ENCODE results near the gene ABHD12. TPM values are rescaled to one million over a fixed set of nuclear protein-coding genes. Genes with fewer than 3 reads are reported as not detected.
A peak's percentile ranks its signal among the peaks of the same experiment; 100 is the strongest.

ABHD12 gene
- total and polyA plus RNA-seq, 4 experiments from 2014 or later = 25.9 to 30.9 (median 29.6) TPM

DNA sequence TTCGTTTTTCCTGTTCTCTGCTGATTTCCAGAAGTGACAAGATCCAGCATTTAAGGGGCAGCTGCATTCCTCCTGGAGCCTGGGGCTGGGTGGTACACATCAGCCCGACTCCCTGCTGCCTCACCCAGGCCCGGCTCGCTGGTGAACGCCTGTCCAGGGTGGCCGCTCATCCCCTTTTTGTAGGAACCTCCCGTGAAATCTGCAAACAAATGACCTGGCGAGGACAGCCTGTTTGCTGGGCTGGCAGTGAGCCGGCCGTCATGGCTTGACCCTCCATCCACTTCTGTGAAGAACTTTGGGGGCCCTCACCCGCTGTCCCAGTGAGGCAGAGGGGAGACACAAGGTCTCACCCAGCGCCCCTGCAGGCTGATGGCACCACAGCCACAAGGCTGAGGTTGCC is 103.7 kb downstream of the ABHD12 start:
- peaks cover 0 to 3% (median under 1%) of the 10 kb centered on the region in 4 donors for H3K4me1 Mint-ChIP-seq
- peak in 1 of 5 donors; percentile 11 for DNase-seq
- Histone ChIP-seq H3K4me1 (ENCODE audit: insufficient read depth, low read length) (no peaks in the 10 kb centered on the region), H3K4me3 (ENCODE audit: low read length in 2 of 2) (no peak overlapping the region), H3K27ac (ENCODE audit: low read depth, low read length) (no peak overlapping the region), H3K9me3 (ENCODE audit: control insufficient read depth in 1 of 2, low read length in 2 of 2) (no peaks in the 10 kb centered on the region), H3K27me3 (ENCODE audit: insufficient read depth, low read length) (no peaks in the 10 kb centered on the region), H3K36me3 (ENCODE audit: insufficient read depth, low read length) (peaks cover 16% of the 10 kb centered on the region)
- POLR2A ChIA-PET (ENCODE audit: partially characterized antibody) = no interaction called here
- no peaks in the 10 kb centered on the region for H3K9me3 Mint-ChIP-seq
- CTCF ChIA-PET (ENCODE audit: partially characterized antibody) = no interaction called here
- peak overlapping the region in 1 of 7 donors; percentile 36 for H3K27ac Mint-ChIP-seq
- no peak overlapping the region for H3K4me3 Mint-ChIP-seq
- intact Hi-C loops (cut with micrococcal nuclease) = no loop called here
- peaks cover 14 to 56% of the 10 kb centered on the region in 2 donors for H3K36me3 Mint-ChIP-seq
- no peaks in the 10 kb centered on the region for H3K27me3 Mint-ChIP-seq

DNA sequence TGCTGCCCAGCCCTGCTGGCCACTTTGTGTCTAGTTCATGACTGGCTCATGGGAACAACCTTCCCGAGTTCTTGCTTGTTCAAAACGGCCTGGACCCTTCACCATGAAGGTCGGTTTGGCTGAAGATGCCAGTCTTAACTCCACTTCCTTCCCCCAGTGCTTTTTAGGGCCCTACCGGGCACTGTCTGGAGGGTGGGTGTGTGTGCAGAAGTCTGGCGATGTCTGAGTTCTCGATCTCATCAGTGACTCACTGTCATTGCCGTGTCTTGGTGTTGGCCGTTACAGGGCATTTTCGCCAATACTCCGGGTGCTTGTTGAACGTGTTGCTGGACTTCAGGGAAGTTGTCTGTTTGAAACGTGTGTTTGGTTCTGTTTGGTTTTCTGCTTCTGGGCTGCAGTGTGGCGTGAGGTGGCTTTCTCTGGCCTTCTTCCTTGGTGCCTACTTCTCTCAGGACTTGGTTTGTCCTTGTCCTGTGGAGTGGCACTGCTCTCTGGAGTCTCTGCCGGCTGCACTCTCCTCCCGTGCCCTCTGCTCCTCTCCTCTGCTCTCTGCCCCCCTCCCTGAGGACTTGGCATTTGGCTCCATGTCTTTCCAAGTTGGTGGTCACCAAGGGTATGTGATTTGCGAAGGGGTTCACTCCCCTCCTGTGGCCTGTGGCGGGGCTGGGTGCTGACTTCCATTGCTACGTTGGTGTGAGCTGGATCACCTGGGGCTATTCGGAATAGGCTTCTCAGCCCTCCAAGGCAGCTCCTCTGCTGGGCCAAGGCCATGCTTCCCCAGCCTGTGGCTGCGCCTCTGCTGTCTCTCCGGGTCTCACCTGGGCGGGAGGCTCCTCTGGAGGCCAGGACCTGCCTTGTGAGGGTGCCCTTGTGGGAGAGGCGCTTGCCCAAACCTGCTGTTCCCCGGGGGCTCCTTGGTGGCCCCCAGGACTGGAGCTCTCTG is 104.5 kb downstream of the ABHD12 start:
- Mint-ChIP-seq H3K4me3 (no peak overlapping the region), H3K4me1 (peaks cover 0 to 3% (median 2%) of the 10 kb centered on the region in 4 donors), H3K27ac (peak overlapping the region in 3 of 7 donors; percentile 9 to 49 (median 35)), H3K27me3 (no peaks in the 10 kb centered on the region), H3K9me3 (no peaks in the 10 kb centered on the region), H3K36me3 (peaks cover 14 to 50% of the 10 kb centered on the region in 2 donors)
- Histone ChIP-seq H3K27me3 (ENCODE audit: insufficient read depth, low read length) (no peaks in the 10 kb centered on the region), H3K4me1 (ENCODE audit: insufficient read depth, low read length) (no peaks in the 10 kb centered on the region), H3K27ac (ENCODE audit: low read depth, low read length) (no peak overlapping the region), H3K4me3 (ENCODE audit: low read length in 2 of 2) (no peak overlapping the region), H3K9me3 (ENCODE audit: control insufficient read depth in 1 of 2, low read length in 2 of 2) (no peaks in the 10 kb centered on the region), H3K36me3 (ENCODE audit: insufficient read depth, low read length) (peaks cover 18% of the 10 kb centered on the region)
- CTCF ChIA-PET (ENCODE audit: partially characterized antibody) = interaction anchor here (1.0 kb wide), 1 partner anchor 10 kb away, joined by 3 read pairs; no protein-coding TSS in a partner anchor
- intact Hi-C loops (cut with micrococcal nuclease) = no loop called here
- peak in 1 of 5 donors; percentile 24 for DNase-seq
- POLR2A ChIA-PET (ENCODE audit: partially characterized antibody) = no interaction called here

DNA sequence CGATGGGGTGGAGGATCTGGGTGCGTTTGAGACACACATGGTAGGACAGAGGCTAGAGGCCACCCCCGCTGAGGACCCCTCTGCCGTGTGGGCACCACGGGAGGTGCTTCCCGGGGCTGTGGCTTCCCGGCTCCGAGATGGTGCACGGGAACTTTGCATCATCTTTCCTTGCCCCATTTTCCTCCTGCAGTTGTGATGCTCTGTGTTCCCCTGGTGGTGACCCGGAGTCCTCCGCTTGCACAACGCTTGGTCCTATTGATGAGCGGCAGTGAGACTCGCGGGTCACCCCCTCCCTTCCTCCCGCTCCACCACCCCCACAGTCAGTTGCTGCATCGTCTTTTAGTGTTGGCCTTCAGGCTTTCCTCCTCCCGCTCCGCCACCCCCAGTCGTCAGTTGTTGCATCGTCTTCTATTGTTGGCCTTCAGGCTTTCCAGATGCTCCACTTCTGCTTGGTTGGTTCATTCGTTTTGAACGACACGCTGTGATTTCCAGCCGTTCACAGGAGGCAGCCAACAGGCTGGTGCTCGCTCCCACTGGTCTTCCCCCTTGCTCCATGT is 105.5 kb downstream of the ABHD12 start:
- H3K36me3 ChIP-seq (ENCODE audit: insufficient read depth, low read length) = peaks cover 21% of the 10 kb centered on the region
- POLR2A ChIA-PET (ENCODE audit: partially characterized antibody) = no interaction called here
- Mint-ChIP-seq H3K4me3 (no peak overlapping the region), H3K27me3 (no peaks in the 10 kb centered on the region), H3K36me3 (peaks cover 14 to 53% of the 10 kb centered on the region in 2 donors), H3K4me1 (peaks cover 0 to 3% (median 2%) of the 10 kb centered on the region in 4 donors), H3K27ac (peak overlapping the region in 3 of 7 donors; percentile 9 to 56 (median 29)), H3K9me3 (no peaks in the 10 kb centered on the region)
- intact Hi-C loops (cut with micrococcal nuclease) = no loop called here
- no peaks in the 10 kb centered on the region for H3K27me3 ChIP-seq (ENCODE audit: insufficient read depth, low read length)
- H3K9me3 ChIP-seq (ENCODE audit: control insufficient read depth in 1 of 2, low read length in 2 of 2) = no peaks in the 10 kb centered on the region
- DNase-seq = peak in 1 of 5 donors; percentile 13
- CTCF ChIA-PET (ENCODE audit: partially characterized antibody) = interaction anchor here (1.0 kb wide), 1 partner anchor 11 kb away, joined by 3 read pairs; no protein-coding TSS in a partner anchor
- H3K27ac ChIP-seq (ENCODE audit: low read depth, low read length) = no peak overlapping the region
- H3K4me3 ChIP-seq (ENCODE audit: low read length in 2 of 2) = no peak overlapping the region
- no peaks in the 10 kb centered on the region for H3K4me1 ChIP-seq (ENCODE audit: insufficient read depth, low read length)

DNA sequence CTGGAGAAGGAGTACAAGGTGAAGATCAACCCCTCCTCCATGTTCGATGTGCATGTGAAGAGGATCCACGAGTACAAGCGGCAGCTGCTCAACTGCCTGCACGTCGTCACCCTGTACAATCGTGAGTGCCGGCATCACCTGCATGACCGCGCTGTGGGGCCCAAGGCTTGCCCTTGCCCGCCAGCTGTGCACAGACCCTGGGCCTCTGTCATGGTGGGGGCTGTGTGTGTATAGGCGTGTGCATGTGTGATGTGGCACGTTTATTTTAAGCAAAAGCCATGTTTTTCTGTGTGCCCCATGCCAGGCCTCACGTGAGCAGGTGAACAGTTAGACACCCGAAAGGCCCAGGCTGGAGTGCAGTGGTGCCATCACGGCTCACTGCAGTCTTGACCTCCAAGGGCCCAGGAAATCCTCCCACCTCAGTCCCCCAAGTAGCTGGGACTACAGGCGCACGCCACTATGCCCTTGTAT is 106.5 kb downstream of the ABHD12 start:
- H3K27ac Mint-ChIP-seq = peak overlapping the region in 1 of 7 donors; percentile 27
- POLR2A ChIA-PET (ENCODE audit: partially characterized antibody) = no interaction called here
- no peak overlapping the region for H3K27ac ChIP-seq (ENCODE audit: low read depth, low read length)
- no peaks in the 10 kb centered on the region for H3K27me3 Mint-ChIP-seq
- H3K4me3 ChIP-seq (ENCODE audit: low read length in 2 of 2) = no peak overlapping the region
- no peaks in the 10 kb centered on the region for H3K9me3 Mint-ChIP-seq
- peaks cover 29% of the 10 kb centered on the region for H3K36me3 ChIP-seq (ENCODE audit: insufficient read depth, low read length)
- H3K27me3 ChIP-seq (ENCODE audit: insufficient read depth, low read length) = no peaks in the 10 kb centered on the region
- no peak overlapping the region for H3K4me3 Mint-ChIP-seq
- no peaks in the 10 kb centered on the region for H3K9me3 ChIP-seq (ENCODE audit: control insufficient read depth in 1 of 2, low read length in 2 of 2)
- peaks cover 17 to 55% of the 10 kb centered on the region in 2 donors for H3K36me3 Mint-ChIP-seq
- intact Hi-C loops (cut with micrococcal nuclease) = no loop called here
- peaks cover 0 to 3% (median 2%) of the 10 kb centered on the region in 4 donors for H3K4me1 Mint-ChIP-seq
- CTCF ChIA-PET (ENCODE audit: partially characterized antibody) = no interaction called here
- no peaks in the 10 kb centered on the region for H3K4me1 ChIP-seq (ENCODE audit: insufficient read depth, low read length)
- DNase-seq = no peak

DNA sequence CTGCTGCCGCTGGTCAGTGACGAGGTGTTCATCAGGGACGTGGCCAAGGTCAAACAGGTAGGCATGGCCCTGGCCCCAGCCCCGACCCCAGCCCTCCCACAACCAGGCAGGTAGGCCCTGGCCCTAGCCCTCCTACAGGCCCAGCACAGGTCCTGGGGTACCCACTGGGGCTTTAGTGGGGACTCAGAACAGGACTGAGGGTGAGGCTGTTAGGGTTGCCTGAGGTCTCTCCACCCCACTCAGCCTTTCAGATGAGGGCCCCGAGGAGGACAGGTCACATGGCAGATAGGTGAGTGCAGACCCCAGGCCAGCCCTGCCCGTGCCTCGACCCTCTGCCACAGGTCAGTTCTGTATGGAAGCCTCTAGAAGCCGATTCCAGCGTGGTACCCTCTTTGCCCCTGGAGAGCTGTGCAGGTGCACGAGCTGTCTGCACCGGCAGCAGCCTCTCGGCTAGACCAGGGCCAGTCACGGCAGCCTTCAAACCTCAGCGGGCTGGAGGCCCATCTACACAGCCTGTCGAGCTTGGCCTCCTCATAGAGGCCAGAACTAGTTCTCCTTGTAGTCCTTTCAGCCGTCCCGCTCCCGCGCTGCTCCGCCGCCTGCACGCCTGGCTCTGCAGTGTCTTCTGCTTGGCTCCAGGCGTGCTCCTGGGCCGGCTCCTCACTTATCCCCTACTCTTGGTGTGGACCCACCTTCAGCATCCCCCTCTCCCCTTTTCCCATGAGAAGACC is 107.2 kb downstream of the ABHD12 start:
- H3K9me3 Mint-ChIP-seq = no peaks in the 10 kb centered on the region
- CTCF ChIA-PET (ENCODE audit: partially characterized antibody) = no interaction called here
- H3K36me3 Mint-ChIP-seq = peaks cover 17 to 55% of the 10 kb centered on the region in 2 donors
- H3K4me1 Mint-ChIP-seq = peaks cover 0 to 3% (median 2%) of the 10 kb centered on the region in 4 donors
- no peak overlapping the region for H3K4me3 Mint-ChIP-seq
- Histone ChIP-seq H3K4me3 (ENCODE audit: low read length in 2 of 2) (no peak overlapping the region), H3K9me3 (ENCODE audit: control insufficient read depth in 1 of 2, low read length in 2 of 2) (no peaks in the 10 kb centered on the region), H3K36me3 (ENCODE audit: insufficient read depth, low read length) (peaks cover 31% of the 10 kb centered on the region), H3K27me3 (ENCODE audit: insufficient read depth, low read length) (no peaks in the 10 kb centered on the region), H3K27ac (ENCODE audit: low read depth, low read length) (no peak overlapping the region), H3K4me1 (ENCODE audit: insufficient read depth, low read length) (no peaks in the 10 kb centered on the region)
- POLR2A ChIA-PET (ENCODE audit: partially characterized antibody) = no interaction called here
- intact Hi-C loops (cut with micrococcal nuclease) = no loop called here
- DNase-seq = peak in 1 of 5 donors; percentile 13
- peak overlapping the region in 1 of 7 donors; percentile 27 for H3K27ac Mint-ChIP-seq
- no peaks in the 10 kb centered on the region for H3K27me3 Mint-ChIP-seq

DNA sequence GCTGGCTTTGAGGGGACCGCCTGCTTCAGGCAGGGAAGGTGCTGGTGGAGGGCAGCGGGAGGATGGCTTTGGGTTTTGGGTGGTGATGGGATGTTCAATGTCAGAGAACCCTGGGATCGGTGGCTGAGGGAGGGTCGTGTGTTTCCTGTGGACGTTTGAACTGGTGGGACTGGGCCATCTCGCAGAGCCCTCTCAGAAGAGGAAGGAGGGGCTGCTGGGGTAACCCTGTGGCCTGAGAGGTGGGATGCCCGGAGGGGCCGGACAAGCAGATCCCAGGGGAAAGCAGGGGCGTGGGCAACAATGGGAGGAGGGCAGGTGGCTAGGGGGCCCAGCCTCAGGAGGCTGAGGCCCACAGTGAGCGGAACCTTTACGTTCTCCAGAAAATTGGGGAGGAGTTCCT is 107.8 kb downstream of the ABHD12 start:
- Histone ChIP-seq H3K36me3 (ENCODE audit: insufficient read depth, low read length) (peaks cover 26% of the 10 kb centered on the region), H3K27ac (ENCODE audit: low read depth, low read length) (no peak overlapping the region), H3K9me3 (ENCODE audit: control insufficient read depth in 1 of 2, low read length in 2 of 2) (no peaks in the 10 kb centered on the region), H3K4me1 (ENCODE audit: insufficient read depth, low read length) (no peaks in the 10 kb centered on the region), H3K4me3 (ENCODE audit: low read length in 2 of 2) (no peak overlapping the region), H3K27me3 (ENCODE audit: insufficient read depth, low read length) (no peaks in the 10 kb centered on the region)
- POLR2A ChIA-PET (ENCODE audit: partially characterized antibody) = no interaction called here
- no peaks in the 10 kb centered on the region for H3K27me3 Mint-ChIP-seq
- H3K4me3 Mint-ChIP-seq = no peak overlapping the region
- peaks cover 17 to 55% of the 10 kb centered on the region in 2 donors for H3K36me3 Mint-ChIP-seq
- H3K4me1 Mint-ChIP-seq = peaks cover 0 to 3% (median 2%) of the 10 kb centered on the region in 4 donors
- peak overlapping the region in 4 of 7 donors; percentile 5 to 81 (median 68) for H3K27ac Mint-ChIP-seq
- intact Hi-C loops (cut with micrococcal nuclease) = no loop called here
- CTCF ChIA-PET (ENCODE audit: partially characterized antibody) = no interaction called here
- no peaks in the 10 kb centered on the region for H3K9me3 Mint-ChIP-seq
- peak in 1 of 5 donors; percentile 8 for DNase-seq

Data from CD4-positive, alpha-beta memory T cell (primary cell).